ENCODE results near the gene PRRX2. TPM values are rescaled to one million over a fixed set of nuclear protein-coding genes. Genes with fewer than 3 reads are reported as not detected.
A peak's percentile ranks its signal among the peaks of the same experiment; 100 is the strongest.

Gene PRRX2
- total and polyA plus RNA-seq, 12 donors = 0.15 to 14.2 (median 4.0) TPM

DNA sequence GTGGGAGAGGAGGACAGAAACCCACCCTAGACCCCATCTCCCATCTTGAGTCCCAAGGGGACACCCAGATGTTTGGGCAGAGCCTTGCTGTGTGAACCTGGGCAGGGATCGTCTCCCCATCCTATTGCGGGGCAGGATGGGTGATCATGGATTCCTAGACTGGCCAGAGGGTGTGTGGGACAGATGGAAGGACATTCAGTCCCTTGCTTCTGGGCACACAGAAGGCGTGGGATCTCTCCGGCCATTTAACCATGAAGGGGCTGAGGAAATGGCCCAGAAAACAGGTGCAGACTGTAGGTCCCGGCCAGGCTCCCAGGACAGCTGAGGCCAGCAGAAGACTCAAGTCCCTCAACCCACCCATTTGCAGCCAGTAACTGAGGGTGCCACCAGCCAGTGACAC, 57.5 kb downstream of the PRRX2 start:
- 85 to 93% (median 85%) methylated on average over 3 to 5 of the region's 5 CpGs for WGBS, 4 donors
- no peak overlapping the region for H3K27ac ChIP-seq
- DNase-seq = no peak
- no peaks in the 10 kb centered on the region for H3K9me3 ChIP-seq (replicated peaks in 1 of 3)
- peaks cover 0 to 4% of the 10 kb centered on the region in 2 donors for H3K4me1 ChIP-seq (replicated peaks in 1 of 2)
- TF ChIP-seq, protein P1, sequence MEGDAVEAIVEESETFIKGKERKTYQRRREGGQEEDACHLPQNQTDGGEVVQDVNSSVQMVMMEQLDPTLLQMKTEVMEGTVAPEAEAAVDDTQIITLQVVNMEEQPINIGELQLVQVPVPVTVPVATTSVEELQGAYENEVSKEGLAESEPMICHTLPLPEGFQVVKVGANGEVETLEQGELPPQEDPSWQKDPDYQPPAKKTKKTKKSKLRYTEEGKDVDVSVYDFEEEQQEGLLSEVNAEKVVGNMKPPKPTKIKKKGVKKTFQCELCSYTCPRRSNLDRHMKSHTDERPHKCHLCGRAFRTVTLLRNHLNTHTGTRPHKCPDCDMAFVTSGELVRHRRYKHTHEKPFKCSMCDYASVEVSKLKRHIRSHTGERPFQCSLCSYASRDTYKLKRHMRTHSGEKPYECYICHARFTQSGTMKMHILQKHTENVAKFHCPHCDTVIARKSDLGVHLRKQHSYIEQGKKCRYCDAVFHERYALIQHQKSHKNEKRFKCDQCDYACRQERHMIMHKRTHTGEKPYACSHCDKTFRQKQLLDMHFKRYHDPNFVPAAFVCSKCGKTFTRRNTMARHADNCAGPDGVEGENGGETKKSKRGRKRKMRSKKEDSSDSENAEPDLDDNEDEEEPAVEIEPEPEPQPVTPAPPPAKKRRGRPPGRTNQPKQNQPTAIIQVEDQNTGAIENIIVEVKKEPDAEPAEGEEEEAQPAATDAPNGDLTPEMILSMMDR (IDR thresholded peaks at IDR 0.05) = no peak
- no peaks in the 10 kb centered on the region for H3K36me3 ChIP-seq (replicated peaks in 1 of 2)
- H3K27me3 ChIP-seq = no peaks in the 10 kb centered on the region
- H3K4me3 ChIP-seq = no peak overlapping the region
- intact Hi-C loops (cut with DNase I) = loop anchor here in 1 of 2 donors (5.0 kb wide), 1 partner anchor 76 kb away; no protein-coding TSS in a partner anchor

DNA sequence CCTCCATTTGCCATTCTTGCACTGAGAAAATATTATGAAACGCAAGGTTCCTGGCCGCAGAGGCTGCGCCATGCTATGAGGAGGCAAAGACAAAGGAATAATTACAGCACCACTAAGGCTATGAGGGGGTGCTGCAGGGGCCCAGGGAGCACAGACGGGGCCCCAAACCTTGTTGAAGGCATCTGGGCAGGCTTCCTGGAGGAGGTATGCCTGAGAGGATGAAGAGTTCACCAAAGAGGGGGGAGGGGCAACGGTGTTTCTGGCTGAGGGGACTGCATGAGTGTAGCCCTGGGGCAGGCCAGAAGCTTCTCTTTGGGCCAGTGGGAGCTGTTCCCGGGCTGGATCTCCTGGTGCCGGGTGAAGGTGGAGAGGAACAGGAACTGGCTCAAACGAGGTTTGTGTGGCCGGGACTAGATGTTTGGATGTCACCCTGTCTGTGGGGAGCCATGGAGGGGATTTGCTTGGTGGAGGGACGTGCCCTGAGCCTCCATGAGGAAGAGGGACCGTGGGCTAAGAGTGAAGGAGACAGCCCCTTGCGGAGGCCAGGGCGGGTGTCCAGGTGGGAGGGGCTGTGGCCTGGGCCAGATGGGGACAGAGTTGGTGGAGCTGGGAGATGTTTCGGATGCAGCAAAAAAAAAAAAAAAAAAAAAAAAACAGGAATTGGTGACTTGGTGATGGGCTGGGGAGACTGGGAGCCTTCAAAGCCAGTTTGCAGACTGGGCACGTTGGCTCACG, 59.2 kb downstream of the PRRX2 start:
- TF ChIP-seq POLR2A (IDR thresholded peaks at IDR 0.05) = no peak
- TF ChIP-seq, protein P1 (IDR thresholded peaks at IDR 0.05) = no peak
- WGBS, 4 donors = 79 to 86% (median 83%) methylated on average over 16 of the region's 16 CpGs
- Histone ChIP-seq H3K27me3 (no peaks in the 10 kb centered on the region), H3K9me3 (replicated peaks in 1 of 3) (no peaks in the 10 kb centered on the region), H3K36me3 (replicated peaks in 1 of 2) (no peaks in the 10 kb centered on the region), H3K4me1 (replicated peaks in 1 of 2) (peaks cover 0 to 4% of the 10 kb centered on the region in 2 donors), H3K4me3 (no peak overlapping the region), H3K27ac (no peak overlapping the region)
- intact Hi-C loops (cut with DNase I) = loop anchor here in 1 of 2 donors (5.0 kb wide), 1 partner anchor 77 kb away; no protein-coding TSS in a partner anchor
- no peak for DNase-seq

DNA sequence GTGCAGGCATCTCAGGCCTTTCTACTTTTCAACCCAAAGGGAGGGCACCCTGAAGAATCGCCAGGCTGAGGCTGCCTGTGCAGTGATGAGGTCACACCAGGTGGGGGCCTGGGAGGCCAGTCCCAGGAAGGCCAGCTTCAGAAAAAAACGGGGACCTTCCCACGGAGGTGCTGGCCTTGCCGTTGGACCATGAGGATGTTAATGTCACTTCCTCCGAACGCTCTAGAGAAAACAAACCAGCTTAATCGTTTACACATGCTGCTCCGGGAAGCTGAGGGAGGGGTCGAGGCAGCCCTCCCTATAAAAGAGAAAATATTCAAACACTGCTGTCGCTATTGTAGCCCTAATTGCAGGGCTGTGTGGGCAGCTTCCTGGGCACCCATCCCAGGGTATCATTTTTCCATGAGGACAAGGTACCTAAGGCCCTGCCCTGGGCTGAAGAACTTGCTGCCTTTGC, 60.4 kb downstream of the PRRX2 start:
- DNase-seq = no peak
- Histone ChIP-seq H3K4me1 (replicated peaks in 1 of 2) (peaks cover 0 to 4% of the 10 kb centered on the region in 2 donors), H3K27me3 (no peaks in the 10 kb centered on the region), H3K36me3 (replicated peaks in 1 of 2) (no peaks in the 10 kb centered on the region), H3K27ac (no peak overlapping the region), H3K4me3 (no peak overlapping the region), H3K9me3 (replicated peaks in 1 of 3) (no peaks in the 10 kb centered on the region)
- intact Hi-C loops (cut with DNase I) = no loop called here
- TF ChIP-seq, protein P1 (IDR thresholded peaks at IDR 0.05) = no peak
- no peak for TF ChIP-seq POLR2A (IDR thresholded peaks at IDR 0.05)
- WGBS, 4 donors = 39 to 47% (median 43%) methylated on average over 9 to 10 of the region's 10 CpGs

DNA sequence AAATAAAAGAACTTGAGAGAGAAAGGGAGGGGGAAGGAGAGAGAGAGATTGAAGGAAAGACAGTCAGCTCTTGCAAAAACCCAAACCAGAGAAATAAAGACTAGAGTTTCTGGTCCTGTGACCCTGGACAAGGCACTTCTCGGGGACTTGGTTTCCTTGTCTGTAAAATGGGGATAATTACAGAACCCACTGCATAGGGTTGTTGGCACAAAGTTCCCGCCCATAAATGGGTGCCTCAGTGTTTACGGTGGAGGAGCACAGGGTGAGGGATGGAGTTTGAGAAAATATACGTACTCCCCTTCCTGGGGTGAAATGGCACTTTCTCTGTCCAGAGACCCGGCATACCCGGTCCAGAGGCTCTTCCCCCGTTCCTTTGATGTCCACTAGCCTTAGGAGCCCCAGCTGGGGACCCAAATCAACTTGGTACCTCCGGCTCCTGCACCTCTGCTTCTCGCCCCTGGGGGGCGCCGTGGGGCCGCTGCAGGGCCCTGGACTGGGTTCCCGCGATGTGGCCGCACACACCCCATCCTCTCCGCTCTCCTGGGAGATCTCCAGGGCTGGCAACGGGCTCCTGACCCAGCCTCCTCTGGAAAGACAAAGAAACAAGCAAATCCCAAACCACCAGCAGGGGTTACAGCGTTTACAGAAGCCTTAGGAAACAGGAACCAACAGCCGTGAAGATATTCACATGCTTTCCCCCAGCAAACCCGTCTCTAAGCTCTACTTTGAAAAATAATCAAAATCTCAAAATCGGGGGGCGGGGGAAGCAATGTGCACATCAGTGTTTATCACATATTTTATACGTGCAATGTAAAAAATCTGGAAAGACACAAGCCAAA, 61.1 kb downstream of the PRRX2 start:
- DNase-seq = peak; percentile 56 to 78 (median 74)
- peaks cover 0 to 4% of the 10 kb centered on the region in 2 donors for H3K4me1 ChIP-seq (replicated peaks in 1 of 2)
- no peak overlapping the region for H3K4me3 ChIP-seq
- no peaks in the 10 kb centered on the region for H3K36me3 ChIP-seq (replicated peaks in 1 of 2)
- TF ChIP-seq POLR2A (IDR thresholded peaks at IDR 0.05) = no peak
- TF ChIP-seq, protein P1 (IDR thresholded peaks at IDR 0.05) = peak; percentile 72 to 93 (median 82)
- no peaks in the 10 kb centered on the region for H3K9me3 ChIP-seq (replicated peaks in 1 of 3)
- no peak overlapping the region for H3K27ac ChIP-seq
- WGBS, 4 donors = 18 to 33% (median 22%) methylated on average over 14 to 23 of the region's 23 CpGs
- no peaks in the 10 kb centered on the region for H3K27me3 ChIP-seq
- intact Hi-C loops (cut with DNase I) = no loop called here
